Endometrial microvascular endothelial cells (primary cell): ENCODE results near the gene SCAMP1. TPM values are rescaled to one million over a fixed set of nuclear protein-coding genes. Genes with fewer than 3 reads are reported as not detected.

ENCODE experiments used
- in situ Hi-C: cut with HindIII; loops from 2 replicates; pipeline ENCODE4 v1.10.0; 2017; ENCODE audit warnings: low sequenced_read_pairs, low pct_unique_long_range_greater_than_20kb; ENCODE audit errors: inconsistent ontology term
- total RNA-seq: library from RNA; depleted of rRNA; stranded (reverse); fragments of >200 nt; gene quantifications from one replicate; pipeline ENCODE4 v1.2.3, GENCODE V29; 2015; ENCODE audit errors: inconsistent ontology term

Gene SCAMP1
- total RNA-seq, 1 donor from 2014 or later = 35.6 TPM

DNA sequence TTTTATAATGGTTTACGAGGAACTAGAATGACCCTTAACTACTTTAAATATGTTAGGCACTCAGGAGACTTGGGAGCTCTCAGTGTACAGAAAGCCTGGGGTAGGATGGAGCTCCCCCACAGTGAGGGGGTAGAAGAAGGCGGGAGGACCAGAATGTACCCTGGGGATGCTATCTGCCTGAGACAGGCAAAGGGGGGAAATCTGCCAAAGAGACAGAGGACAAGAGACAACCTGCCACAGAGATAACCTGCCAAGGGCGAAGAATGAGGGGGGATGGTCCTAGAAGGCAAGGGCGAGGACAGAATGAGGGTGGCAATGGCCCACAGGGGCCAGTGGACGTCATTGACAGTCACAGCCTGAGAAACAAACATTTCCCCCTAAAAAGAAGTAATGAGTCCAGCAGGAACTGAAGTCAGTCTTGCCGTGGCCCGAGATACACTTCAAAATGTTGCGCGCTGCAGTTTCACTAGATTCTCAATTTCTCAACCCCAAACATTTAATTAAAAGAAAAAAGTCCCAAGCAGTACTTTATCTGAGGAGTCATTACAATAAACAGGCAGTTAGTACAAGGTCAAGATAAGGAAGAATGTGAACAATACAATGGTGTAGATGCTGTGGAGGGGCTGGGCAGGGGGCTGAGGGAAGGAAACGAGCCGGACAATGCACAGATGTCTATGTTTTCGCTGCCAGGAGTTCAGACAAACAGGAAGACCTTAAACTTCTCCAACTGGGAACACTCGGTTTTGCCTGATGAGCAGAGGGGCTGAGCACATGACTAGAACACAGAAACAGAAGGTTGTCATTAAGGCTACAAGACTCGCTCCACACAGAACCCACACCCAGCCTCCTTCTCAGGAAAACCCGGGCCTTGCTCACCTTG, 163.1 kb downstream of the SCAMP1 start:
- in situ Hi-C loops = no loop called here

DNA sequence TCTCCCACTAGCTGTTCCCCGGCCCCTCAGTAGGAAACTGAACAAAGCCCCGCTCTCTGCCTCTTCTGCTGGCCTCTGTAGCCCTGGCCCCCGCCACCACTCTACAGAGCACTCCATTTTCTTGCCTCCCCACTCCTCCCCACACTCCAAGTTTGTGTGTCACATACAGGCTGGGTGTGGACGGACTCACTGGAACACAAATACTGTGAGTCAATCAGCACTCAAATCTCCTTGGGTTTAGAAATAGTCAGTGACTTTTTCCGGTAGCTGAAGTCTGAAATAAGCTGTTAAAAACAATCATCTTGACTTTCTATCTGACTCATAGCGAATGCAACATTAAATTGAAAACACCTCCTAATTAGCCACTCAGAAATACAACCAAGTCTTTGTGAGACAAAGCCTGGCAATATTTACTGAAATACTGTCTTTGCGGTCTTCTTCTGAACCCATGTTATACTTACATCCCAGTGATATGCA, 165.7 kb downstream of the SCAMP1 start:
- in situ Hi-C loops = no loop called here

DNA sequence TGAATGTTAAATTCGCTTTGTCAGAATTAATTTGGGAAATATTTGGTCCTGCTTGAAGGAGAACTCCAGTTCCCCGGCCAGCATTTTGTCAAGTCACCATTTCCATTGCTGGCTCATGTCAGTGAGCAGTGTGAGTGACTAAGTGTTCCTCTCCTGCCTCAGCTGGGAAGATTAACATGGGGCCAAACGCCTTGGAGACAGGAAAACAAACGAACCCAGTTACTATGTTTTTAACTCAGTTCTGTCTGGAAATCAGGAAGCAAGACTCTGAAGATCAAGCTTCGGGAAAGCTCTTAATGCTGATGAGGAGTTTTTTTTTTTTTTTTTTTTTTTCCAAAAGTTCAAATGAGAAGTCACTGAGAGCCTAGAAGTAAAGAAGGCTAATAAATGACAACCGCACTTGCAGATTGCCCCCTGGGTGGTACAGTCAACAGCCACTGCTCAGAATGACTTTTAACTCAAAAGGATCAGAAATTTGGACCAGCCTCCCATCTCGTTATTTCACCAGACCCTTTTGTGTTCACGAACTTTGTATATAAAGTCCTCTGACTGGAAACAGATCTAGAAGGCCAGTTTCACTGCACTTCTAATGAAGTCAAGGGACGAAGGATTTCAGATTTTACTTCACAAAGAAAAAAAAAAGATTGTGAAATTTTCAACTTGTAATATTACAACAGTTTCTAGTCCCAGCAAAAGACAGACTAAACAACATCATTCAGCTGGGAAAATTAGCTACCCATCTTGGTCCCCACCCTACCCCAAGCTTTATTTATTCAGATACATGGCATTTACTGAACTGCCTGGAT, 166.8 kb downstream of the SCAMP1 start:
- in situ Hi-C loops = no loop called here

DNA sequence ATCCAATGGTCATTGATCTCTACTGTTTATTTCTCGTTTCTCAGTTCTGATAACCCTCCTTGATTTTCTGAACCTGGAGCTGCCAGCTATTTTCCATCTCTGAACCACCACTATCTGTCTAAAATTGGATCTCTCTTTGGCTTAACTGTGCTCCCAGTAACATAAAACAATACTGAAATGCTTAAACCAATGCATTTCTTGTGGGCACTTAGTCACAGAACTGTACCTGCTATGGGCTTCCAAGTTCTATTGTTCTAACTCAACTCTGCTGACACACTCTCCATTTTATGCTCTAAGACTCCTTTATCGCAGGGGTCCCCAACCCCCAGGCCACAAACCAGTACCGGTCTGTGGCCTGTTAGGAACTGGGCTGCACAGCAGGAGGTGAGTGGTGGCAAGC, 167.5 kb downstream of the SCAMP1 start:
- in situ Hi-C loops = no loop called here

Other genes with a start within 250 kb of the SCAMP1 start
- gene AP3B1, start 65.9 kb upstream of the SCAMP1 start, total RNA-seq = 36.5 TPM